ENCODE measurements around the gene CTDNEP1.

The CTDNEP1 gene

DNA sequence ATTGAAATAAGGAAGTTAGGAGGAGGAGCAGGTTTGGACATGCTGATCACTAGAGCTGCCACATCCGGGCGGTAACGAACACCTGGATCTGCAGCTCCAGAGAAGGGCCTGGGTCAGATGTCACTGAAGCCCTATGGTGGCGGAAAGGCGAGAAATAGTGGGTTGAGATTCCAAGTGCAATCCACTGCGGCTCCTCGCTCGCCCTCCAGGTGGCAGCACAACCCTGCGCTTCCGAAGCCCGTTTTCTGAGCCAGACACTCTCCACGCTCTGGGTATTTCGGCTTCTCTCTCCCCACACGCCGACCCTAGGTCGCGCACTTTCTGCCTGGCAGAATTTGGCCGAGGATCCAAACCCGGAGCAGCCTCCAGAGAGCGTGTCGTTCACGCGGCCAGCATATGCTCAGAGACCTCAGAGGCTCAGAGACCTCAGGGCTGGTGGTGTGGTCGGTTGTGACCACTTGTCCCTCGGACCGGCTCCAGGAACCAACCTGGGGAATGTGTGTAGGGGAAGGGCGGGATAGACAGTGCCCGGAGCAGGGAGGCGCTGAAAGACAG is 29.1 kb upstream of the CTDNEP1 start:
- peak; percentile 91 for DNase-seq (ENCODE audit: low spot score)

DNA sequence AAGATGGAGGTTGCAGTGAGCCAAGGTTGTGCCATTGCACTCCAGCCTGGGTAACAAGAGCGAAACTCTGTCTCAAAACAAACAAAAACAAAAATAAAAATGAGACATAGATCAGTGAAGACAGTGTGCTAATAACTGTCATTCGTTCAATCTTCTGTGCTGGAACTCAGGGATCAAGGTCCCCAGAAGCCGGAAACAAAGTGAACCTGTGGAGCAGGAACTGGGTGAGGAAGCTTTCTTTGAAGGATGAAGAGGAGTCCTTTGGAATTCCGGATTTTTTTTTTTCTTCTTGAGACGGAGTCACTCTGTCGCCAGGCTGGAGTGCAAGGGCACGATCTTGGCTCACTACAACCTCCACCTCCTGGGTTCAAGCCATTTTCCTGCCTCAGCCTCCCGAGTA is 27.9 kb upstream of the CTDNEP1 start:
- DNase-seq (ENCODE audit: low spot score), result no peak

DNA sequence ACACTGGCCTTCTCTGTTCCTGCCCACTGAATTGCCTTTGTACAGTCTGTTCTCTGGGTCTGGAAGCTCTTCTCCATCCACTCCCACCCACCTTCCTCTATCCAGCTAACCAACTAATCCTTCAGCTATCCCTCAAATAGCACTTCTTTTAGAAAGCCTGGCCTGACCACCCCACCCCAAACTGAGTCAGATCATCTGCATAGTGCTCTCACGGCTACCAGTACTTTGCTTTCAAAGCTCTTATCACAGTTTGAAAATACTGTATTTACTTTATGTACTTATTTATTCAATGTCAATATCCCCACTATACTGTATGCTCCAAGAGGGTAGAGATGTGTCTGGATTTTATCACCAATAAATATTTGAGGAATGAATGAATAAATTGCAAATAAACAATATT is 15.2 kb upstream of the CTDNEP1 start:
- DNase-seq (ENCODE audit: low spot score), result no peak

DNA sequence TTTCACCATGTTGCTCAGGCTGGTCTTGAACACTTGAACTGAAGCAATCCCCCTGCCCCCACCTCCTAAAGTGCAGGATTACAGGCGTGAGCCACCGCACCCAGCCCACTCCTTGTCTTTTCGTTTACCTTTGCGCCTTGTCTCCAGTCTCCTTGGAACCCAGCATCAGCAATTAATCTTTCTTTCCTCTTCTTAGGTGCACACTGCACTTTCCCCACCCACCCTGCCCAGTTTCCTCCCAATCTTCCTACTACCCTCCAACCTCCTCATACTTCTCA is 12.2 kb upstream of the CTDNEP1 start:
- DNase-seq (ENCODE audit: low spot score), result no peak

DNA sequence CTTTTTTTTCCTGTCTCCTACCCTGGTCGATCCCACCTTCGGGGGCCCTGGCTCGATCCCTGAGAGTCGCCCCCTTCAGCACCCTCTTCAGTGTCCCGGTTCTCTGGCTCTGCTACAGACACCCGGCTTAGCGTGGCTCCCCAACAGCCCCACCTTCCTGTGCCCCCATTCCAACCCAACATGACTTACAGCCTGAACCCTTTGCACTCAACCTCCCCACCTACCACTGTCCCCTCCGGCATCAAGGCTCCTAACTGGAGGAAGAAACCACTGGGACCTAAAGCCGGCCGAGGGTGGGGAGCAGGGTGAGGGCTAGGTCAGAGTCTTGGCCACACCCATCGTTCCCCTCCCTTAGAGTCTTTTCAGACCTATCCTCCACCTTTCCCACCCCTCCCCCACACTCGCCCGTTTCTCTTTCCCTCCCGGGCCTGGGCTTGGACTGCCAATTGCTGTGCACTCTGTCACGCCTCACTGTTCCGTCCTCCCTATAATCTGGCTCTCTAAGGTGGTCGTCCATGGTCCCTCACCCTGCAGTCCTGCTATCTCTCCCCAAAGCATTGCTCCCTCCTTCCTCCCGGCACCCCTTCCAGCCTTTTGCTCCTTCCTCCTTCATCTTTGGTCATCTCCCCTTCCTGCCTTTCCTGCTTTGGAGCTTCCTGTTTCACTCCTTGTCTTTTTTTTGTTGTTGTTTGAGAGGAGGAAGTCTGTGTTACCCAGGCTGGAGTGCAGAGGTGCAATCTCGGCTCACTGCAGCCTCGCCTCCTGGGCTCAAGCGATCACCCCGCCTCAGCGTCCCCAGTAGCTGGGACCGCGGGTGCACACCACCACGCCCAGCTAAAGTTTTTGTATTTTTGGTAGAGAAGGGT is 11.6 kb upstream of the CTDNEP1 start:
- no peak for DNase-seq (ENCODE audit: low spot score)

DNA sequence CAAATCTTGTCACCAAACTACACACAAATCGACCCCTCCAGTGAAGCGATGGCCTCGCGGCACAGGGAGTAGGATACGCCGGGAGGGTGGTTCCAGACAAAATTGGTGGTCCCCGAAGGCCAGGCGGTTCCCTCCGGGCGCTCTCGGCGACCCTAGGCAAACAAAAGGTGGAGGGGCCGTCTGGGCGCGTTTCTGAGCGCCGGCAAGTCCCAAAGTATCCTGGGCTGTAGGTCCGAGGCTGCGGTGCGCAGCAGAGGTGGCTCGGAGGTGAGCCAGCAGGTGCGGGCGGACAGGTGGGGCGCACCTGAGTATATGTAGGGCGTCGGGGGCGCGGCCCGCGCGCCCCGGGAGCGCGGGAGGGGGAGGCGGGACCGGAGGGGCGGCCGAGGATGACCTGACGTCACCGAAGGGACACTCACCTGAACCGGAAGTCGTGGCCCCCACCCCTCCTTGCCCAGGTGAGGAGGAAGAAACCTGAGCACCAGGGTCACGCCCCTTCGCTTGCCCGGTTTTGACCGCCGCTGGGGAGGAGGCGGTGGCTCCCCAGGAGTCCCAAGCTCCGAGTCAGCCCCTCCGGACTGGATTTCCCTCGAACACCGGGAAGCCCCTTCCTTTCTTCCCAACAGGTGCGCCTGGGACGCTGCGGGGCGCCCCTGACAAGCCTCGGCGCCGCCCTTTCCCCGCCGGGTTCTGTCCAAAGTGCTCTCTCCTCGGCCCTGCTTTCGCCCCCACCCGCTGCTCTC is 10.8 kb upstream of the CTDNEP1 start, which contains the start of gene CLDN7:
CLDN7 (minus strand) TSS at position 287 of the 743 bp plus-strand sequence. CDS start 435 bp downstream, outside the sequence.
- DNase-seq (ENCODE audit: low spot score), result no peak

DNA sequence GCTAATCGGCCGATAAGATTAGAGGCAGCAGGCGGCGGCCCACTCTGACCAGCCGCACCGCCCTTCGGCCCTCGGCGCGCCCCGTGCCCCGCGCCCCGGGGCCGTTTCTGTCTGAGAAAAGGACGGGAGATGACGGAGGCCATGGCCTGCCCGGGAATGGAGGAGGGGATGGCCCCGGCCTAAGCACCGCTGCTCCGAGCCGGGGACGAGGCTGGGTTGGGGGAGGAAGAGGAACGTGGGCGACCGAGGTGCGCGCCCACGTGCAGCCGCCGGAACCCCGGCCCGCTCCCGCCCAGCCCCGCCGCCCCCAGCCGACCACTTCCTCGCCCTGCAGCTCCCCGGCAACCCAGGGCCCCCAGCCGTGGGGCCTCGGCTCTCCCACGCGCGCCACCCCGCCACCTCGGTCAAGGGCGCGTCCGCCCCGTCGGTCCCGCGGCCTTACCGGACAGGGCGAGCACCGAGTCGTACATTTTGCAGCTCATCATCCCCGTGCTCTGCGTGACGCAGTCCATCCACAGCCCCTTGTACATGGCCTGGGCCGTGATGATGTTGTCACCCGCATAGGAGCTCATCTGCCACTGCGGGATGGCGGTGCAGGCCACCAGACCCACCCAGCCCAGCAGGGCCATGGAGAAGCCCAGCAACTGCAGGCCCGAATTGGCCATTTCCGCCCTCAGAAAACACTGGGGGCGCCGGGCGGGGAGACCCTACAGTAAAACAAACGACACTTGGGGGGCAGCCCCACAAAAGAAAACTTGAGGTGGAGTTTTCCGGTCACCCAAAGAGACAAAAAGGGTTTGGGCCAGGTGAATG is 10.1 kb upstream of the CTDNEP1 start:
- DNase-seq (ENCODE audit: low spot score), result no peak

DNA sequence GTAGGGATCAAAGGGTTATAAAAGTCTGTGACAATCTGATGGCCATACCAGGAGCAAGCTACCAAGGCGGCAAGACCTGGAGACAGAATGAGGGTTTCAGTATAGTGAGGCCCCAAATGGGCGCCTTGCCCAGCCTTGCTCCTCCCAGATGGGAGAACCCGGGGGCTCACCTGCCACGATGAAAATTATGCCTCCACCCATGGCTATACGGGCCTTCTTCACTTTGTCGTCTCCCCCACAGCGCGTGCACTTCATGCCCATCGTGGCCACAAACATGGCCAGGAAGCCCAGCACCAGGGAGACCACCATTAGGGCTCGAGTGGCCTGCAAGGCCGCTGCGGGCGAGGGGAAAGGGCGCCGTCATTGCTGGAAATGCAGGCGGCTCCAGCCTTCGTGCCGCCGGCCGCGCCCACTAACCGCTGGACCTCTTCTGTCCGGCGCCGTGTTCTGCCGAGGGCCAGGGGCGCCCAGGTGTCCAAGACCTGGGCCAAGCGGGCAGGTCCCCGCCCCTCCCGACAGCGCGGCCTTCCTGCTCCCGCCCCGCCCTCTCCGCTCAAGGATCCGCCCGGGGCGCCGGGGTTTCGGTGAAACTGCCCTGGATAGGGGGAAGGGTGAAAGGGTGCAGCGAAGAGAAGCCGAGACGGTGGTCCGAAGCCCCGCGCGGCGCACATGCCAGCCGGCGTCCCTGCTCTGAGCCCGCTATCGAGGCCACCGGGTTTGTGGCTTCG is 9.3 kb upstream of the CTDNEP1 start:
- no peak for DNase-seq (ENCODE audit: low spot score)

DNA sequence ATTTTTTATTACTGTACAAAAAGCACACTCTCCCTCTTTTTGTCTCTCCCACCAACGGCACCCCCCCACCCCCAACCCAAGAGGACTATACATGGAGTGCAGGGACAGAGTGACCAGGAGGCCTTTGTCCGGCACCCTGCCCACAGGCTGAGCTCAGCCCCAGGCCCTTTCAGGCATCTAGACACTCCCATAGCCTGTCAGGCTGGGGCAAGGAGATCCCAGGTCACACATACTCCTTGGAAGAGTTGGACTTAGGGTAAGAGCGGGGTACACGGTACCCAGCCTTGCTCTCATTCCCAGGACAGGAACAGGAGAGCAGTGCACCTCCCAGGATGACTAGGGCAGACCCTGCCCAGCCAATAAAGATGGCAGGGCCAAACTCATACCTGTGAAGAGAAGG is 8.6 kb upstream of the CTDNEP1 start:
- DNase-seq (ENCODE audit: low spot score), result no peak

DNA sequence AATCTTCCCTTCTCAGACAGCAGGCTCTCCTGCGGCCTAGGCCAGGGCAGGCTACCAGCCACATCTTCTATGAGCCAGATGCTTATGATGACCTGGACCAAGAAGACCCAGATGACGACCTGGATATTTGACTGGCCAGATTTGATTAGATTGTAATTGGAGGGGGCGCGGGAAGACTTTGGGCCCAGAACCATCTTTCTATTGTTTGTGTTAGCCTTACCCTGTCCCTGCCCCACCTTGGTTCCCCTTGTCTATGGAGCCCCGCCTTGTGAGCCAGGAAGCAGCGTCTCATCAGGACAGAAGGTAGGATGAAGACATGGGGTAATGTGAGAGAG is 8.0 kb upstream of the CTDNEP1 start:
- no peak for DNase-seq (ENCODE audit: low spot score)

DNA sequence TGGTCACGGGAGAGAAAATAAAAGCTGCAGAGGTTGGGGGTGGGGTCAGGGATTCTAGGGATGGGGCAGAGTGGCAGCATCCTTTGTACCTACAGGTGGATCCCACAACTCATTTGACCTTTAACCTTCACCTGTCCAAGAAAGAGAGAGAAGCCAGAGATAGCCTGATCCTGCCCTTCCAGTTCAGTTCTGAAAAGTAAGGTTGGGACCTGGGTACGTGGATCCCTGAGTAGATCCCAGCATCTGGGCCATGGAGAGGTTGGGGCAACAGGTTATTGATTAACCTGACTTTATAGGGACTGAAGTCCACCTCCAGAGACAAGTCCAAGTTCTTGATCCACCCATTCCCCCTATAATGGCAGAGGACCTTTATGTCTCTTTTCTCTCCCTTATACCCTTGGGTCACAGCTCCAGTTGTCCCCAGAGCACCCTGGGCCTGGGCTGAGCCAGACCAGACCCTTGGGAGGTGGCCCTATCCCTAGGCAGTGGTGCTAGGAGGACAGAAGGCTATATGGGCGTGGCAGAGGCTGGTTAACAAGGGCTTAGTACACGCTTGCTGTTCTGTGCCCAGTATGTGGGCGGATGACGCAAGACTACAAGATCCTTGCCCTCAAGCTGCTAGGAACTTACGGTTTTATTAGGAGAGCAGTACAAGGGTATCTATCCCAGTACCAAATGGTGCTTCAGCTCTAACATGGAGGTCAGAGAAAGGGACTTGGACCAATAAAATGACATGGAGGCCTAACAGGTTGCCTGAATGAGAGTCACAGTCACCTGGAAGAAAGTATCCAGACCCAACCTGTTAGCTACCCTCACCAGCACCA is 7.4 kb upstream of the CTDNEP1 start:
- DNase-seq (ENCODE audit: low spot score), result no peak

DNA sequence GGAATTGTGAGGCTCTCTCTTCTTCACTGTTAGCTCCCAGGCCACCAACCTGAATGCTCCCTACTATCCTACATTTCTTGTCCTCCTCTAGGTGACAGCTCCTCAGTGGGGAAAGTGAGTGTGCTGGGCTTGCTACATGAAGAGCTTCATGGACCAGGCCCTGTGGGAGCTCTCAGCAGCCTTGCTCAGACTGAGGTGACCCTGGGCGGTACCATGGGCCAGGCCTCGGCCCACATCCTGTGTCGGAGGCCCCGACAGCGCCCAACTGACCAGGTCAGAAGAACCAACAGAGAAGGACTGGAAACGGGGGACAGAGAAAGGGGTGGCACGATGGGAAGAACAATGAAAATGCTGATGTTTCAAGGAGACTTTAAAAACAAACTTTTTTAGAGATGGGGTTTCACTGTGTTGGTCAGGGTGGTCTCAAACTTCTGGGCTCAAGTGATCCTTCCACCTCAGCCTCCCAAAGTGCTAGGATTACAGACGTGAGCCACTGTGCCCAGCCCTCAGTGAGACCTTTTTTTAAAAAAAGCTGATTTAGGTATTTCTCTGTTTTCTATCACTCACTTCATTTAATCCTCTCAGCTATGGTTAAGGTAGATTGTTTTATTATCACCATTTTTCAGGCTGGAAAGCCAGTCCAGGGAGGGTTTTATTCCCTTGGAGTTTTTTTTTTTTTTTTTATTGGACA is 5.4 kb upstream of the CTDNEP1 start:
- DNase-seq (ENCODE audit: low spot score), result no peak

DNA sequence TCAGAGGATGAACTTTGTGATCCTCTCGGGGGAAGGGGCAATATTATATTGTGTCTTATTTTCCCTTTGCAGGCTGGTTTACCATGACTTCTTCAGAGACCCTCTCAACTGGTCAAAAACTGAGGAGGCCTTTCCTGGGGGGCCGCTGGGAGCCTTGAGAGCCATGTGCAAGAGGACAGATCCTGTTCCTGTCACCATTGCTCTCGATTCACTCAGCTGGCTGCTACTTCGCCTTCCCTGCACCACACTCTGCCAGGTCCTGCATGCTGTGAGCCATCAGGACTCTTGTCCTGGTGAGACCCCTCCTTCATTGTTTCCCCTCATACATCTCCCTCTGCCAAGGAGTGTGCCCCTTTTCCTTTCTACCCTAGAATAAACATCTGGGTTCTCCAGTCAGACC is 3.0 kb upstream of the CTDNEP1 start:
- no peak for DNase-seq (ENCODE audit: low spot score)

DNA sequence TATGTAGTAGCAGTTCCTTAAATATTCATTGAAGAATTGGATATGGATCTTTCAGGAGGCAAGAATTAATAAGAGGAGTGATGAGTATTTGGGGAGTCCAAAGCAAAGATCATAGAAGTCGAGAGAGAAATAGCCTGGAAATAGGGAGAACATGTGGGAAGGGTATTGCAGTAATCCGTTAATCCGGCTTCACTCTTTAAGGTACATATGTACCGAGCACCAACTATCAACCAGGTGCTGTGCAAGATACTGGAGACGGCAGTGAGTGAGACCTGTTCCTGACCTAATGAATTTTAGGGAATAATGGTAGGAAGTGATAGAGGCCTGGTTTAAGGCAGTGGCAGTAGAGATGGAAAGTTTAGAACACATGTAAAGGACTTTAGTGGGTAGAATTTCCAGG is 1.5 kb upstream of the CTDNEP1 start:
- no peak for DNase-seq (ENCODE audit: low spot score)

DNA sequence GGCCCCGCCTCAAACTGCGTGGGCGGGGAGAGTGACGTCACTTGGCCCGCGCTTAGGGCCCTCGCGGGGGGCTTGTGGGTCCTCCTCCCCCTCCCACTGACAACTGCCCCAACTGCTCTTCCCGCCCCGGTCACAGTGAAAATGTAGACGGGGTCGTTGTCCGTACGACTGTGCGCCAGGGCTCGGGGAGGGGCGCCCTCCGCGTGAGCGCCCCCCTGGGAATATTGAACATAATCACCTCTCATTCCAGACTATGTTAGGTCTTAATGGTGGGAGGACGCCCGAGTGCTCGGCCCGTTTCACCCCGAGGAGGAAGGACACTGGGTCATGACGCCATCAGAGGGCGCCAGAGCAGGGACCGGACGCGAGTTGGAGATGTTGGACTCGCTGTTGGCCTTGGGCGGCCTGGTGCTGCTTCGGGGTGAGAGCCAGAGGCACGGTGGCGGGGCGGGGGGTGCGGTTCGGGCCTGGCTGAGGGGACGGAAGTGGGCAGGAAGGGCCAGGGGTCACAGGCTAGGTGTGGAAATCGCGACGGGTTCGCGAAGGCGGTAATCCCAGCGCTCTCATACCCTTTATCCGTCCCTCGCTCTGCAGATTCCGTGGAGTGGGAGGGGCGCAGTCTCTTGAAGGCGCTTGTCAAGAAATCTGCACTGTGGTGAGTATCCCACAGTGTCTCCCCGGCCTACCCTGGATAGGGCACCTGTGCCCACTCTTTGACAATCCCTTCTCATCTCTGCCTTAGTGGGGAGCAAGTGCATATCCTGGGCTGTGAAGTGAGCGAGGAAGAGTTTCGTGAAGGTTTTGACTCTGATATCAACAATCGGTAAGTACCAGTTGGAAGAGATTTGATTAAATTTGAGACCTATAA is 876 bp upstream of the CTDNEP1 start, which contains the start of gene ELP5:
ELP5 (plus strand) TSS at position 40 of the 868 bp plus-strand sequence; CDS start at position 376, 336 bp downstream.
- DNase-seq (ENCODE audit: low spot score), result peak; percentile 90

DNA sequence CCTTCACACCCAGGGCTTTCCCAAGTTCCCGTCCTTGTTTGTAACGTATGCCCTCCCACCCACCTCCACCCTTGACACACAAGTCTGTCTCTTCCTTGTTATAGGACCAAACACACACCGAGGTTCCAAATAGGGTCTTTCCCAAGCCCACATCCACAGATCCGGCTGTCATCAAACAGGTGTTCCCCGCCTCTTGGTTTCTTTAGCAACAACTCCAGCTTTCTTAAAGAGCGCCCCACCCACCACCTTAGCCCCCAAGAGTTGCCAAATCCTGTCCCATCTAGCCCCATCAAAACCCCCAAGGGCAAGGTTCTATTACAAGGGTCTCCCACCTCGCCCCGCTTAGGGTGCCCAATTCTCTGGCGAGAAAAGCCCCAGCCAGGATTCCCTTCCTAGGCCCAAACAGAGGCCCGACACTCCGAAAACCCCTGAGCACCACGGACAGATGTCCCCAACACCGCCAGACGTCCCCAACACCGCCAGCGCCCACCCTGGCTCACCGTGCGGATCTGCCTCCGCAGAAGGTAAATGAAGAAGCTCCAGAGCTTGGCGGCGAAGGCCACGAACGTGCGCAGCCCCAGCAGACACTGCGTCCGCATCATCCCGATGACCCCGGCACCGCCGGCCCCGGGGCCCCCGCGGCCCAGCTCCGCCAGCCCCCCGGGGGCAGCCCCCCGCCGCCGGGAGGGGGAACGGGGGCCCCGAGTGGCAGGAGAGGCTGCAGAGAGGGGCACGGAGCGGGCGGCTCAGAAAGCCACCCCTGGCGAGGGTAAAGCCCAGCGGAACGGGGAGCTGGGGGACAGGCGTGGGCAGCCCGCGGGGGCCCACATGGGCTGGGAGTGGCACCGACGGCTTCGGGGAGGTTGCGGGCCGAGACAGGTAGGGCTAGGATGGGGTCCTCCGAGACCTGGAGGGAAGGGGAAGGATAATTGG is 573 bp downstream of the CTDNEP1 start:
- peak; percentile 18 for DNase-seq (ENCODE audit: low spot score)

DNA sequence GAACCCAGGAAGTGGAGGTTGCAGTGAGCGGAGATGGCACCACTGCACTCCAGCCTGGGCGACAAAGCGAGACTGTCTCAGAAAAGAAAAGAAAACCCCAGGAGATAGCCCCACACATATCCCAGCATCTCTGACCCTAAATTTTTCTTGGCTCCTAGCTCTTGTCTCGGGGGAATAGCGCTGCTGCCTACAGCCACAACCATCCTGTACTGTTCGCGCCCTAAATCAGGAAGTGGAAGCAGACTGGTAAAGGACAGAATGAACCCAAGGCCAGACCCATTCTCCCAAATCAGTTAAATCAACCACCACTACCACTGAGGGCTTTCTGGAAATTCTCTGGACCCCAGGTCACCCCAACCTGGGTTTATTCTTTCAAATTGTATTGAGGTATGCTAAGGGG is 1.7 kb downstream of the CTDNEP1 start:
- DNase-seq (ENCODE audit: low spot score), result peak; percentile 23

DNA sequence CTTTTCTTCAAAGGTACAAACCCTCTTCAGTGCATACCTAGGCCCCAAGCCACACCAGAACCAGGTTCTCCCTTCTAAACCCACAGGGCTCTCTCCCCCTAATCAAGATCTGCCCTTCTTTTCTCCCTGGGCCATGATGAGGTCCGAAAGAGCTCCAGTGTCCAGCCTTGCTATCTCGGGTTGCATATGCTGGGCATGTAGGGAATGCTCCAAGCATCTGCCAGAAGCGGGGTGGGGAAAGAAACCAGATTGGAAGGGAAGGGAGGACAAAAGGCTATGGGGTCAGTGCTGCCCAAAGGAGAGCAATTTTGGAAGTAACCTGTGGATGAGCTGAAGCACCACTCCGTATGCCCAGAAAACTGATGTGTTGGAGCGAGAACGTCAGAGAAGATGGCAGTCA is 2.3 kb downstream of the CTDNEP1 start:
- DNase-seq (ENCODE audit: low spot score), result no peak
